HuH-7.5 (cell line): ENCODE data around the gene ARMH1.
"Not testable (repeated sequence)": the region's sequence is repeated elsewhere in the genome, so short reads cannot be mapped to it uniquely, and the experiment has no call there.

Experiments
- DNase-seq: peaks from one replicate; pipeline ENCODE4 v3.0.0; 2011; ENCODE audit warnings: low spot score

The ARMH1 gene

DNA sequence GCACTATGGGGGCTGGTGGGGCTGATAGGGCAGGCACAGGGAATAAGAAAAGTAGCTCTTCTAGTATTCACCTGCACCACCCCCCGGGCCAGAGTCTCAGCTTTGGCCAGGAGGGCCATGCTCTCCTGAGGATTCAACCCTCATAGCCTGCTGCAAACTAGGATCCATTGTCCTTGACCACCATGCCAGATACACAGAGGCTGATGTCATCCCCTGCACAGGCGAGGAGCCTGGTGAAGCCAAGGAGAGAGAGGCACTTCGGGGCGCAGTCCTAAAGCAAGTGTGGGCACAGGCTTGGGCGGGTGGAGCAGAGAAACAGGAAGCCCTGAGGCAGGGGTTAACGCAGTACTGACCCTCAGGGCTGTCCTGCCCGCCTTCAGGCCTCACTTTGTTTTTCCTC is 29.7 kb upstream of the ARMH1 start:
- no peak for DNase-seq

GRCh38 chr1:44645476-44646244 is 28.9 kb upstream of the ARMH1 start:
- DNase-seq = no peak

DNA sequence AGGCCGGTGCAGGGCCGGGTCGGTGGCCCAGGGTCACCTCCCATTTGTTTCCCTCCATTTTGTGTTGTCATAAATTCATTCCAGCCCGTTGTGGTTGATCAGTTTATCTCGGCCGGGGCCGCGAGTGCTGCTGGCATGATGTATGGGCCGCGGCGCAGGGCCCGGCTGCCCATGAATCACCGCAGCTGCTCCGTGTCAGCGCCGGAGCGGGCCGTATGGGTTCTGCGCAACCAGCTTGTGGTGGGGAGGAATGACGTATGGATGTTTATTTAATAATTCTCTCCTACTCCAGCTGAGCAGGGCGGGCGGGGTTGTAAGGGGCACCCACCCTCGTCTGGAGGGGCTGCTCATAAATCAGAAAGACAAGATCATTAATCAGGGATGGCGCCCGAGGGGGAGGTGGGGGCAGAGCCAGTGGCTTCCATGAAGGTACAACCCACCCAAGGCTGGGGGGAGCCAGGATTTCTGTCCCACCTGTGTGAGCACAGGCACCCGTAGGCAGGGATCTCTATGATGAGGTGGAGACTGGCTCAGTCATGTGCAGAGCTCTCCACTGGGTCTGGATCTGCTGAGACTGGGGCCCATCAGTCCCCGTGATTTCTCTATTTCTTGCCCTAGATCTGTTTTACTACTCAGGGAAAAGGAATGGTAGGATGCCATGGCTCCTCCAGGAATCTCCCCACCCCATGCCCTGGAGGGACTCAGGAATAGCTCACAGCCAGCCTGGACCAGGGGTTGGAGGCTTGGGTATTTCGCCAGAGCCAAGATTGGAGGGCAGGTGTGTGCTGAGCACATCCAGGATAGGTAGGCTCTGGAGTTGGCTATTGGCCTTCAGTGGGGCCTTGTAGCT is 28.0 kb upstream of the ARMH1 start:
- DNase-seq = no peak

GRCh38 chr1:44647896-44648295 is 26.6 kb upstream of the ARMH1 start:
- DNase-seq = no peak

GRCh38 chr1:44648529-44649250 is 25.8 kb upstream of the ARMH1 start:
- no peak for DNase-seq

DNA sequence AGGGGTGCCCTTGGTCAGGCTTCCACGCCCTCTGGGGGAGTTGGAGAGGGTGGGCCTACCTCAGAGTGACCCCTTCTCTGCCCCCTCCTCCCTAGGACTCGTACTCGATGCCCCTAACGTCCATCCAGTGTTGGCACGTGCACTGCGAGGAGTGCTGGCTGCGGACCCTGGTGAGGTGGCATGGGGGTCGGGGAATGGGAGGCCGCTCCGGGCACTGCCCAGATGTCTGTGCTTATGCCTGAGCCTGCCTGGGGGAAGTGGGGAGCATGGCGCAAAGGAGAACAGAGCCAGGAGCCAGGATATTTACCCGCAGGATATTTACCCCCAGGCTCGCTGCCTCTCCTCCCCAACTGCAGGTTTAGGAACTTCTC is 24.7 kb upstream of the ARMH1 start:
- DNase-seq = no peak

DNA sequence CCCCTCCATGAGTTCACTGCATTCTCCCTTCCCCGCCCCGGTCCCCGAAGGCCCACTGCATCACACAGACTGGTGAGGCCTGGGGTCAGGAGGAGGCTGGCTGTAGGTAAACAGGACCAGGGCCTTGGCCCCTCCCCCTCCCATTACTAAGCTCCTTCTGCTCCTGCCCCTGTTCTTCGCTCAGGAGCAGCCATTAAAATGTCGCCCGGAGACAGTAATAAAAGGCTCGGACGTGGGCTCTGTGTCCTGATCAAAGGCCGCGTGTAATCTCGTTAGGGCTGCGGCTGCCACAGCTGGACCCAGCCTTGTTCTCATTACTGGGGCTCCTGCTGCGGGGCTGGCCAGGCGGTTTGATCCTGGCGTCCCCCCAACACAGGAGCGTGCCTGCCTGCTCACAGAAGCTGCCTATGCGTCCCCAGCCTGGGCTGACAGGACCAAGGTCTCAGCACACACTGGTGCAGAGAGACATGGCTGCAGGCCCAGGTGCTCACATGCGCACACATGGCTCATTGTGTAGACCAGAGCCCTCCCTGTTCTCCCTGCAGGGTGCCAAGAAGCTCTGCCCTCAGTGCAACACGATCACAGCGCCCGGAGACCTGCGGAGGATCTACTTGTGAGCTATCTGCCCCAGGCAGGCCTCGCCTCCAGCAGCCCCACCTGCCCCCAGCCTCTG is 24.2 kb upstream of the ARMH1 start:
- no peak for DNase-seq

DNA sequence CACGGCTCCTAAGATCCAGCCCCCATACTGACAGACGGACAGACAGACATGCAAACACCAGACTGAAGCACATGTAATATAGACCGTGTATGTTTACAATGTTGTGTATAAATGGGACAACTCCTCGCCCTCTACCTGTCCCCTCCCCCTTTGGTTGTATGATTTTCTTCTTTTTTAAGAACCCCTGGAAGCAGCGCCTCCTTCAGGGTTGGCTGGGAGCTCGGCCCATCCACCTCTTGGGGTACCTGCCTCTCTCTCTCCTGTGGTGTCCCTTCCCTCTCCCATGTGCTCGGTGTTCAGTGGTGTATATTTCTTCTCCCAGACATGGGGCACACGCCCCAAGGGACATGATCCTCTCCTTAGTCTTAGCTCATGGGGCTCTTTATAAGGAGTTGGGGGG is 23.4 kb upstream of the ARMH1 start:
- no peak for DNase-seq

- DNase-seq = peak; percentile 91
These were observed 21.9 kb upstream of the ARMH1 start for GRCh38 chr1:44652445-44653106.

GRCh38 chr1:44653107-44653964 is 21.2 kb upstream of the ARMH1 start:
- no peak for DNase-seq

DNA sequence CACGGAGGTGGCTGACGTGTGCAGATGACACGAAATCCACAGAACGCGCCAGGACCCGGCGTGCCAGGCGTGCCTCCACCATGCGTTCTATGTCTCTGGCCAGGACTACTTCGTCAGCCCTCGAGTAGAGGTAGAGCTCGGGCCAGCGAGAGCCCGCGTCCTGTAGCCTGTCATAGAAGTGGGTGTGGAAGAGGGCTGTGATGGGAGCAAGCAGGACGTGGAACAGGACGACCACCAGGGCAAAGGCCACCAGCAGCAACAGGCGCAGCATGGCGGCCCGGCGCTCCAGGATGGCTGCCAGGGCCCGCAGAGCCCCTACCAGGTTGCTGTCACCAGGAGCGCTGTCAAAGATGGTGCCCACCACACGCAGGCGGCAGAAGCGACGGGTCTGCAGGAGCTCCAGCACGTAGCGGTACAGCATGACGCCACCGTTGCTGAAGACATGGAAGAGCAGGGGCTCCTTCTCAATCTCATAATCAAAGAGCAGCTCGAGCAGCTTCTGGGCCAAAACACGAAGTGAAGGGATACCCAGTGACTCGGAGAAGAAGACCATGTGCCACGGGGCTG is 19.8 kb upstream of the ARMH1 start:
- DNase-seq = no peak

GRCh38 chr1:44655609-44656008 is 18.9 kb upstream of the ARMH1 start:
- DNase-seq = peak; percentile 60

DNA sequence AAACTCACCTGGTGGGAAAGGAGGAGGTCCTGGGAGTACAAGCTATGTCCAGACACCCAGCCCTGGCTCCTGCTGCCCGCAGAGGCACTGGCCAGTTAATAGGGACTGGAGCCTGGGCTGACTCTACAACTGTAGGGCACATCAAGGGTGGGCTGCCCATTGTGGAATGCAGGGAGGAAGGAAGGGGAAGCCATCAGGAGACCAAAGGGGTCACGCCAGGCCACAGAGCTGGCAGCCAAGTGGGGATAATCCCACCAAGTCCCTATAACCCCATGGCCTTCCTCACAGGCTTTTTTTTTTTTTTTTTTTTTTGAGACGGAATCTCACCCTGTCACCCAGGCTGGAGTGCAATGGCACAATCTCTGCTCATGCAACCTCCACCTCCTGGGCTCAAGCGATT is 14.9 kb upstream of the ARMH1 start:
- no peak for DNase-seq

GRCh38 chr1:44660176-44660575 is 14.3 kb upstream of the ARMH1 start:
- DNase-seq = no peak

- no peak for DNase-seq
These were observed 12.5 kb upstream of the ARMH1 start for GRCh38 chr1:44661781-44662682.

DNA sequence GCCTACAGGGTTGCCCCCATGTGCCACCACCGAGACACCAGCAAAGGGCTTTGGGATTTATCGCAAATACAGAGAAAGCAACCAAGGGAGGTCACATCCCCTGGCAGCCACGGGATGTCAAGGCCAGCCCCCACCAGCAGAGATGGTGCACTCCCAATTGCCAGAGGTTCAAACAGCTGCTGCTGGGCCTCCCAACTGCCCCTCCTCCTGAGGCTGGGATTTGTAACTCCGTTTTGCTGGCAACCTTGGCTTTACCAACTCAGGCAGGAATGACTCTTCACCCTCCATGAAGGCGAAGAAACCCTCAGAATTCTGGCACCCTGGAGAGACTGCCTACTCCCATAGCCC is 11.9 kb upstream of the ARMH1 start:
- DNase-seq = no peak

- DNase-seq = no peak
These were observed 11.1 kb upstream of the ARMH1 start for GRCh38 chr1:44663417-44663816.

DNA sequence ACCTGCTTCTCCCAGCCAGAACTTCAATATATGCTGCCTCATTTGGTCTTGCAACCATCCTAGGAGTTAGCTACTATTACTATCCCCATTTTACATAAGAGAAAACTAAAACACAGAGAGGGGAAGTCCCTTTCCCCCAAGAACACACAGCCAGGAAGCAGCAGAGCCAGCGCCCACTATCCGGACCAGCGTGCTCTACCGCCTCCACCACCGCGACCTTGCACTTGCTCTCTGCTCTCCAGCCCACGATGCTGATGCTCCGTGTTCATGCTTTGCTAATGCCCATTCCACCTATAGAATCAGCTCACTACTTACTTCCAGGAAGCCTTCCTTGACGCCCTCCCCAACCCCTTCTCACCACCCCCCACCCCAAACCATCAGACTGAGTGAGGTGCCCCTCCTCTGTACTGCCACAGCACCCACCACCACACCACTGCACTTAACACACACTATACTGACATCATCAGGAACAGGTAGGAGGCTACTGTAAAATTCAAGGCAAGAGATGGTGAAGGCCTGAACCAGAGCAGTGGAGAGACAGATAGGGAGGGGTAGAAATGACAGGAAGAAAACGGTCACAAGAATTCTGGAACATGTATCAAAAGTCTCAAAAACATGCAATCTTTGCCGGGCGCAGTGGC is 9.7 kb upstream of the ARMH1 start:
- no peak for DNase-seq

DNA sequence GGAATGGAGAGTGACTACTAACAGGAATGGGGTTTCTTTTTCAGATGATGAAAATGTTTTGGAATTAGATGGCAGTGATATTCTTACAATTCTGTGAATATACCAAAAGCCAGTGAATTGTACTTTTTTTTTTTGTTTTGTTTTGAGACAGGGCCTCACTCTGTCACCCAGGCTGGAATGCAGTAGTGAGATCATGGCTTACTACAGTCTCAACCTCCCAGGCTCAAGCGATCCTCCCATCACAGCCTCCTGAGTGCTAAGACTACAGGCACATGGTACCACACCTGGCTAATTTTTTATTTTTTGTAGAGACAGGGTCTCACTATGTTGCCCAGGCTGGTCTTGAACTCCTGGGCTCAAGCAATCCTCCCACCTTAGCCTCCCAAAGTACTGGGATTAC is 7.8 kb upstream of the ARMH1 start:
- DNase-seq = not testable (repeated sequence)
